HEK293 (cell line): ENCODE measurements around the gene NTNG1.

Experiments
- CTCF ChIA-PET: fragments of 350-600 bp; formaldehyde crosslinking; extraction: SDS; loops from one replicate; lab custom pipeline; 2021; ENCODE audit warnings: antibody characterized with exemption; lab: Yijun Ruan, JAX
- POLR2A ChIA-PET: fragments of 300-600 bp; formaldehyde crosslinking; extraction: SDS; loops from one replicate; lab custom pipeline; 2020; ENCODE audit warnings: antibody characterized with exemption, inconsistent platforms; lab: Yijun Ruan, JAX
- H3K27ac ChIP-seq: fragments of 200-500 bp; sonication (Bioruptor generic); 2 replicates; pipeline ENCODE4 v1.5.1; 2014; ENCODE audit warnings: low read depth, low read length, control low read depth, inconsistent platforms; ENCODE audit errors: extremely low read depth
- H3K36me3 ChIP-seq, 2 experiments: fragments of 200-500 bp in 1 of 2; sonication (Bioruptor generic) in 1 of 2; 1 replicate in 1 of 2; 2 replicates in 1 of 2; pipeline ENCODE4 v1.5.1; 2014 to 2017; ENCODE audit warnings: inconsistent platforms in 2 of 2, low read length in 2 of 2; ENCODE audit not compliant: control insufficient read depth in 2 of 2, insufficient read depth in 1 of 2
- H3K4me1 ChIP-seq: fragments of 200-500 bp; sonication (Bioruptor generic); 2 replicates; pipeline ENCODE4 v1.5.1; 2014; ENCODE audit warnings: mild to moderate bottlenecking, low read length, inconsistent platforms; ENCODE audit not compliant: control insufficient read depth, insufficient read depth
- H3K4me3 ChIP-seq: 2 replicates; pipeline ENCODE4 v1.5.1; 2011; ENCODE audit warnings: low read depth, mild to moderate bottlenecking, control low read depth, low read length, moderate library complexity
- H3K9me3 ChIP-seq: fragments of 200-500 bp; sonication (Bioruptor generic); 2 replicates; pipeline ENCODE4 v1.5.1; 2014; ENCODE audit warnings: low read depth, low read length, inconsistent platforms; ENCODE audit not compliant: control insufficient read depth, insufficient read depth
- FEZF1 ChIP-seq: fragments of 450-650 bp; formaldehyde crosslinking; IDR thresholded peaks from 2 replicates; pipeline ENCODE4 v1.5.1; 2016; ENCODE audit warnings: missing biosample characterization, missing genetic modification characterization
- GLIS1 ChIP-seq: fragments of 450-650 bp; formaldehyde crosslinking; IDR thresholded peaks from 2 replicates; pipeline ENCODE4 v1.5.1; 2016; ENCODE audit warnings: missing biosample characterization, missing genetic modification characterization
- HIC1 ChIP-seq: fragments of 450-650 bp; formaldehyde crosslinking; IDR thresholded peaks from 2 replicates; pipeline ENCODE4 v1.5.1; 2016; ENCODE audit warnings: missing biosample characterization, missing genetic modification characterization
- KLF17 ChIP-seq: fragments of 450-650 bp; formaldehyde crosslinking; IDR thresholded peaks from 2 replicates; pipeline ENCODE4 v1.5.1; 2016; ENCODE audit warnings: missing biosample characterization, missing genetic modification characterization
- KLF9 ChIP-seq: fragments of 450-650 bp; formaldehyde crosslinking; IDR thresholded peaks from 2 replicates; pipeline ENCODE4 v1.5.1; 2016; ENCODE audit warnings: missing biosample characterization, missing genetic modification characterization, low read depth
- ZBTB10 ChIP-seq: fragments of 450-650 bp; formaldehyde crosslinking; IDR thresholded peaks from 2 replicates; pipeline ENCODE4 v1.5.1; 2016; ENCODE audit warnings: missing biosample characterization, missing genetic modification characterization
- ZBTB20 ChIP-seq: fragments of 450-650 bp; formaldehyde crosslinking; IDR thresholded peaks from 2 replicates; pipeline ENCODE4 v1.5.1; 2016; ENCODE audit warnings: missing biosample characterization, missing genetic modification characterization
- ZFHX2 ChIP-seq: fragments of 450-650 bp; formaldehyde crosslinking; conservative IDR thresholded peaks from 2 replicates; pipeline ENCODE4 v1.5.1; 2016; ENCODE audit warnings: missing biosample characterization, missing genetic modification characterization
- ZFP3 ChIP-seq: fragments of 450-650 bp; formaldehyde crosslinking; IDR thresholded peaks from 2 replicates; pipeline ENCODE4 v1.5.1; 2016; ENCODE audit warnings: low read depth, missing biosample characterization, missing genetic modification characterization
- ZNF184 ChIP-seq: fragments of 450-650 bp; IDR thresholded peaks from 2 replicates; pipeline ENCODE4 v1.5.1; 2018; ENCODE audit warnings: missing biosample characterization, mild to moderate bottlenecking, missing genetic modification characterization
- ZNF211 ChIP-seq: fragments of 450-650 bp; formaldehyde crosslinking; IDR thresholded peaks from 2 replicates; pipeline ENCODE4 v1.5.1; 2016; ENCODE audit warnings: low read depth, missing biosample characterization, missing genetic modification characterization
- ZNF221 ChIP-seq: fragments of 450-650 bp; formaldehyde crosslinking; IDR thresholded peaks from 2 replicates; pipeline ENCODE4 v1.5.1; 2017; ENCODE audit warnings: missing biosample characterization, missing genetic modification characterization, borderline replicate concordance
- ZNF274 ChIP-seq, 2 experiments: fragments of 200-500 bp in 1 of 2; fragments of 450-650 bp in 1 of 2; sonication (Bioruptor generic) in 1 of 2; formaldehyde crosslinking in 1 of 2; IDR thresholded peaks; 2 replicates each; pipeline versions ENCODE4 v1.5.1 to v1.6.1; 2014 to 2016; ENCODE audit warnings: borderline replicate concordance in 1 of 2, inconsistent platforms in 1 of 2, low read length in 1 of 2, missing biosample characterization in 1 of 2, missing genetic modification characterization in 1 of 2
- ZNF302 ChIP-seq: fragments of 450-650 bp; formaldehyde crosslinking; IDR thresholded peaks from 2 replicates; pipeline ENCODE4 v1.5.1; 2016; ENCODE audit warnings: missing biosample characterization, missing genetic modification characterization, low read depth
- ZNF423 ChIP-seq: fragments of 450-650 bp; formaldehyde crosslinking; IDR thresholded peaks from 2 replicates; pipeline ENCODE4 v1.5.1; 2016; ENCODE audit warnings: missing biosample characterization, missing genetic modification characterization
- ZNF433 ChIP-seq: fragments of 450-650 bp; formaldehyde crosslinking; IDR thresholded peaks from 2 replicates; pipeline ENCODE4 v1.5.1; 2016; ENCODE audit warnings: missing biosample characterization, missing genetic modification characterization, low read depth
- ZNF518A ChIP-seq: fragments of 450-650 bp; formaldehyde crosslinking; conservative IDR thresholded peaks from 2 replicates; pipeline ENCODE4 v1.5.1; 2016; ENCODE audit warnings: low read depth, missing biosample characterization, missing genetic modification characterization
- ZNF560 ChIP-seq: fragments of 450-650 bp; formaldehyde crosslinking; IDR thresholded peaks from 2 replicates; pipeline ENCODE4 v1.5.1; 2017; ENCODE audit warnings: missing biosample characterization, missing genetic modification characterization, borderline replicate concordance
- ZNF561 ChIP-seq: fragments of 450-650 bp; IDR thresholded peaks from 2 replicates; pipeline ENCODE4 v1.5.1; 2018; ENCODE audit warnings: missing biosample characterization, missing genetic modification characterization, borderline replicate concordance
- ZNF654 ChIP-seq: fragments of 450-650 bp; formaldehyde crosslinking; IDR thresholded peaks from 2 replicates; pipeline ENCODE4 v1.5.1; 2016; ENCODE audit warnings: low read depth, missing biosample characterization, missing genetic modification characterization
- ZNF704 ChIP-seq: fragments of 450-650 bp; formaldehyde crosslinking; IDR thresholded peaks from 2 replicates; pipeline ENCODE4 v1.5.1; 2016; ENCODE audit warnings: missing biosample characterization, missing genetic modification characterization
- ZNF830 ChIP-seq: fragments of 450-650 bp; IDR thresholded peaks from 2 replicates; pipeline ENCODE4 v1.5.0; 2018; ENCODE audit warnings: missing biosample characterization, missing genetic modification characterization, low read depth, mild to moderate bottlenecking, moderate library complexity

NTNG1 gene

GRCh38 chr1:107413951-107414350 lies 273.1 kb downstream of the NTNG1 start:
- H3K9me3 ChIP-seq = no peaks in the 10 kb centered on the region
- H3K27ac ChIP-seq = no peak overlapping the region
- ChIA-PET CTCF (interaction anchor here (1.1 kb wide), 1 partner anchor 15 kb away, joined by 3 read pairs; no protein-coding TSS in a partner anchor), POLR2A (no interaction called here)
- H3K4me1 ChIP-seq = no peaks in the 10 kb centered on the region
- H3K36me3 ChIP-seq = no peaks in the 10 kb centered on the region
- TF ChIP-seq ZNF184 (tag by site-specific recombination) = no peak
- no peak for TF ChIP-seq ZNF830 (tag by site-specific recombination)
- no peak for TF ChIP-seq ZNF274 (IDR thresholded peaks at IDR 0.05; ENCODE audit: low read length)
- TF ChIP-seq ZNF274 (tag by site-specific recombination; IDR thresholded peaks at IDR 0.05; ENCODE audit: borderline replicate concordance) = no peak
- no peak for TF ChIP-seq ZNF654 (tag by site-specific recombination)
- TF ChIP-seq GLIS1 (tag by site-specific recombination) = no peak
- no peak for TF ChIP-seq ZNF211 (tag by site-specific recombination)
- no peak for TF ChIP-seq ZFHX2
- no peak for TF ChIP-seq ZNF221 (tag by site-specific recombination)
- TF ChIP-seq ZBTB20 = no peak
- no peak for TF ChIP-seq ZFP3 (tag by site-specific recombination)
- no peak for TF ChIP-seq ZNF561
- no peak for TF ChIP-seq ZNF518A (tag by site-specific recombination)
- no peak for TF ChIP-seq KLF9 (tag by site-specific recombination)
- no peak for TF ChIP-seq HIC1 (tag by site-specific recombination)
- no peak for TF ChIP-seq ZNF423
- no peak for TF ChIP-seq FEZF1 (tag by site-specific recombination)
- no peak for TF ChIP-seq ZNF704 (tag by site-specific recombination)
- no peak overlapping the region for H3K4me3 ChIP-seq

- Histone ChIP-seq H3K36me3 (no peaks in the 10 kb centered on the region), H3K4me3 (no peak overlapping the region), H3K4me1 (no peaks in the 10 kb centered on the region), H3K27ac (no peak overlapping the region), H3K9me3 (no peaks in the 10 kb centered on the region)
- POLR2A ChIA-PET = no interaction called here
- CTCF ChIA-PET = interaction anchor here (1.3 kb wide), 1 partner anchor 16 kb away, joined by 3 read pairs; no protein-coding TSS in a partner anchor
- TF ChIP-seq ZNF560 (tag by site-specific recombination) (no peak), KLF17 (tag by site-specific recombination) (no peak), ZNF704 (tag by site-specific recombination) (no peak), ZBTB10 (tag by site-specific recombination) (no peak), ZNF274 (IDR thresholded peaks at IDR 0.05; ENCODE audit: low read length) (no peak), ZNF274 (tag by site-specific recombination; IDR thresholded peaks at IDR 0.05; ENCODE audit: borderline replicate concordance) (no peak), ZNF302 (no peak), ZNF433 (no peak)
Measured at GRCh38 chr1:107414550-107414949, 273.7 kb downstream of the NTNG1 start.
